NCI-H446 (cell line): Measurements from ENCODE around the gene RSRC1.
"Not testable (repeated sequence)": the region's sequence is repeated elsewhere in the genome, so short reads cannot be mapped to it uniquely, and the experiment has no call there.

ENCODE experiments used
- DNase-seq, 2 experiments: peaks; one replicate each; lab custom pipeline; 2025; lab: John Stamatoyannopoulos, UW

The RSRC1 gene

DNA sequence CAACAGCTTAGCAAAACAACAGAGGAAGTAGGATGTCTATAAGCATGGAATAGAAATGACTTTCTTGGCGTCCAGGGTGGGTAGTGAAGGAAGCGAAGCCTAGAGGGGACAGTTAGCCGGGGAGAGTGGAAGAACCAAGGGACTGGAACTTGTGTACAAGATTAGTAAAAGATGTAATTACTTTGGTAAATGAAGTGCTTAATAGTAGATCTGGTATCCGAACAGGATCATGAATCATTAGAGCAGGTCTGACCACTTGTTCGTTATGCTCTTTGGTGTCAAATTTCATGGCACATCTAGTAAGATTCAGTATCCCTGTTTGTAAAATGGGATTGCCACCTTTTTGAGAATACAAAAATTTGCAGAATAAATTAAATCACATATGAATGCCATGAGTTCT is 348.6 kb downstream of the RSRC1 start:
- no peak for DNase-seq

GRCh38 chr3:158460926-158461325 is 351.0 kb downstream of the RSRC1 start:
- DNase-seq: no peak

DNA sequence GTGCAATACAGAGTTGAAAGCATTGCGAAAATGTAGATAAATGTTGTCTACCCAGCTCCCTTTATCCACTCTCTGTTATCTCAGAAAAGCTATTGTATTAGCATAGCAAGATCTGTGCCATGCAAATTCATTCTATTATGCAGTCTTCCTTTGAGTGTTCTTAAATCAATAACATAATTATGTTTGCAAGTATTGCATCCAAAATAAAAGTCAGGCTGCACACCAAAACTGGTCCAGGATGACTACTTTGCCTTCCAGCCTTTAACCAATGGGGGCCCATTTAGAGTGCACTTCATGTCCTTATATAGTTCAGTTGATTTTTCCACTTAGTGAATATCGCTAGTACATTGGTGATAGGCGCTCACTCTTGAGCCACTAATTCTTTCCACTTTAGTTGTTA is 353.7 kb downstream of the RSRC1 start:
- no peak for DNase-seq

DNA sequence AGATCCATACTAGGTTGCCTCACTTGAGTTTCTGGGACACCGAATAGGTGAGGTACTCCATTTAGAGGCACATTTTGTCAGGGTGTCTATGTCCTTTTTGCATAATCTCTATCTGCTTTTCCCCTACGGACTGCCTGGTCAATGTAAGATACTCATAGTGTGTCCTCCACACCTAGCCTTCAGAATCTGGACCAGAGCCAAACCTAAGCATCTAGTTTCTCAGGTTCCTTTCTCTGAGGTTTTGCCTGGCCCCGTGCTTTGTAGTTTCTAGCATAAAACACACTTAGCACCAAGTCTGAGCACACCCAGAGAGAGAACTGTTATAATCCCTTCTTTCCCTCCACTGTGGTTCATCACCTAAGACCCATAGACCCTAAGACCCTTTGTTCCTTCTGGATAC is 355.2 kb downstream of the RSRC1 start:
- no peak for DNase-seq

- peak in 1 of 2 experiments; percentile 21 for DNase-seq
Measured at GRCh38 chr3:158470944-158471638, 361.2 kb downstream of the RSRC1 start.

GRCh38 chr3:158471639-158472294 is 361.9 kb downstream of the RSRC1 start:
- peak in 1 of 2 experiments; percentile 45 for DNase-seq

DNA sequence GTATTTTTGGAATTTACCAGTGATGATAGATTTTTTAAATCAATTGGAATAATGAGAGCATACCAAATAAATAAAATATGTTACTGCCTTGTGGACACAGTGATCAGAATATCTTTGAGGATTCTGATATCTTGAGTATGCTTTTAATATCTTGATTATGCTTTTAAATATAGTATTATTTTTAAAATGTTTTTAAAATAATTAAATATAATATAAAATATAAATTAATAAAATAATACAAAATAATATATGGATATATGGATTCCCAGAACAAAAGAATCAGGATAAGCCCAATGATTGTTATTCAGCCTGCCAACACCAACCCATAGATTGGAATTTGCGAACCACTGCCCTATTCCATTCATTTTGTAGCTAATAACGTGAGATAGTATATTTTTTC is 369.2 kb downstream of the RSRC1 start:
- DNase-seq: no peak

GRCh38 chr3:158483701-158484235 is 373.9 kb downstream of the RSRC1 start:
- DNase-seq: peak; percentile 31 to 70

DNA sequence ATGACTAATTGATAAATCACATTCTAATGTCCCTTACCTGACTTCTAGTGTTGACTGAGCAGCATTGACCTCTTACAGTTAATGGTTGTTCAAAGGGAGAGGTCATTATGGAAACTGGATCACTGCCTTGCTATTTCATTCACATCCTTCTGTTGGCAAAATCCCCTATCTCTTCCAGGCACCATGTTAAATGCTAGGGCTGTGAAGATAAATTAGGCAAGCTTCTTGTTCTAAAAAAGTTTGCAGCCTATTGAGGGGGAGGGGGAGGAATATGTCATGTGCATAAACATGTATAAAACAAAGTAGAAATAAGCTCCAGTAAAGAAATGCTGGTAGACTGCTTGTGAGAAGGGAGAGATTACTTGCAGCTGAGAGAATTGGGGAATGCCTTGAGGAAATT is 376.3 kb downstream of the RSRC1 start:
- DNase-seq: no peak

DNA sequence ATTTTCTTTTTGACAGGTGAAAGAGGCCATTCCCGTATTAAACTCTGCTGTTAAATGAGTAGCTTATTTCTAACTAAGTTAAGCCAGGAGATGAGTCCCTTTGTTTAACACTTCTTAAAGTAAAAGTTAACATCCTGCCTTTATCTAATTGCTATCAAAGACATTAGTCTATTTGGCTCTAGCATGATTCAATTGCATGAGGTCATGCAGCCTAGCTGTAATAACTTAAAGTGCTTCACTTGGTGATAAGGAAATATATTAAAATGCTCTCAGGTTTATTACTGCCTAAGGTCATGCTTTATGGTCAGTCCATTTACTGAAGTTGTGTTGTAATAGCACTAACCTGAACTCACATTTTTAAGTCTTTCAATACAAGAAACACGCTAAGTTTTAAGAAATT is 378.8 kb downstream of the RSRC1 start:
- DNase-seq: no peak

DNA sequence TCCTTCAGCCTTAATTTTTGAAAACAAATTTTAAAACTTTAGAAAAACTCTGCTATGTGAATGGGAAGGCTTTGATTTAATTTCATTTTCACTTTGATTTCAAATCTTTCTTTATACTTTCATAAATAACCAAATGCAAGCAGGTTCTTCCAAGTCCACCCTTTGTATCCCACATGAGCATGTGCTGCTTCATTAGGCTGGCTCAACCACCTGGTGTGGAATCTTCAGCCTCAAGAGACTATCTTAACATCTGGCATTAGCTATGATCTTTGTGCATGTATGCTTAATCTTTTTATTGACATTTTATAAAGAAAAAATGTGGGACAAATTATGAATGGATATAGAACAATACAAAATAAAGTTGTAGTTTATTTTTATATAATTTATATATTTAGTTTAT is 379.3 kb downstream of the RSRC1 start:
- peak in 1 of 2 experiments; percentile 34 for DNase-seq

GRCh38 chr3:158491968-158492367 is 382.1 kb downstream of the RSRC1 start:
- no peak for DNase-seq

- no peak for DNase-seq
Measured at GRCh38 chr3:158492685-158493084, 382.8 kb downstream of the RSRC1 start.

DNA sequence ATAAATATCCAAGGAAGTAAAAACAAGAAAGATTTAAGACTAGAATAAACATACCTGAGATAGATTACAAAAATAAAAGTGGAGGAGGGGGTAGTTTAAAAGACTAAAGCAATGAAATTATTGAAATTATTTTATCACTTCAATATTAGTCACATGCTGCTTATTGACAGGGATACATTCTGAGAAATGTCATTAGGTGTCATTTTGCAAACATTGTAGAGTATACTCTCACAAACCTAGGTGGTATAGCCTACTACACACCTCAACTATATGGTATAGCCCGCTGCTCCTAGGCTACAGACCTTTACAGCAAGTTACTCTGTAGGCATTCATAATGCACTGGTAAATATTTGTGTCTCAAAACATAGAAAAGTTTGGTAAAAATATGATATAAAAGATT is 384.0 kb downstream of the RSRC1 start:
- no peak for DNase-seq

- DNase-seq: no peak
Measured at GRCh38 chr3:158494673-158495072, 384.8 kb downstream of the RSRC1 start.

DNA sequence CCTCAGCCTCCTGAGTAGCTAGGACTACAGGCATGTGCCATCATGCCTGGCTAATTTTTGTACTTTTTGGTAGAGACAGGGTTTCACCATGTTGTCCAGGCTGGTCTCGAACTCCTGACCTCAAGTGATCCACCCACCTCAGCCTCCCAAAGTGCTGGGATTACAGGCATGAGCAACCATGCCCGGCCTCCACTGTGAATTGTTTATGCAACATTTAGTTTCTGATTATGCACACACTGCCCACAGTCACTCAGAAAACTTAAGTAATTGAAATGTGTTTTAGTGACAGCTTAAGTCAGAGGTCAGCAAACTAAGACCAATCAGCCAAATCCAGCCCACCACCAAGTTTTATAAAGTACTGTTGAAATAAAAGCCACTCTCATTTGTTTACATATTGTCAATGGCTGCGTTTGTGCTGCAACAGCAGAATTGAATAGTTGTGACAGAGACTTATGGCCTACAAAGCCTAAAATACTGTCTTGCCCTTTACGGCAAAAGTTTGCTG is 385.6 kb downstream of the RSRC1 start:
- DNase-seq: not testable (repeated sequence)

GRCh38 chr3:158505117-158505516 is 395.2 kb downstream of the RSRC1 start:
- DNase-seq: no peak

DNA sequence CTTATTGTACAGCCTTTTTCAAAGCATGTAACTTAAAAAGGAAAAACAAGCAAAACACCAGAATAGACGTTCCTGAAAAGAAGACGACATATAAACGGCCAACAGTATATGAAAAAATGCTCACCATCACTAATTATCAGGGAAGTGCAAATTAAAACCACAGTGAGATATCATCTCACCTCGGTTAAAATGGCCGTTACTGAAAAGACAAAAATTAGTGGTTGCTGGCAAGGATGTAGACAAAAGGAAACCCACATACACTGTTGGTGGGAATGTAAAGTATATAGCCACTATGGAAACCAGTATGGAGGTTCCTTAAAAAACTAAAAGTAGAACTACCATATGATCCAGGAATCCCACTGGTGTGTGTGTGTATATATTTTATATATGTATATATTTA is 396.6 kb downstream of the RSRC1 start:
- DNase-seq: no peak

- no peak for DNase-seq
Measured at GRCh38 chr3:158508481-158508880, 398.6 kb downstream of the RSRC1 start.

DNA sequence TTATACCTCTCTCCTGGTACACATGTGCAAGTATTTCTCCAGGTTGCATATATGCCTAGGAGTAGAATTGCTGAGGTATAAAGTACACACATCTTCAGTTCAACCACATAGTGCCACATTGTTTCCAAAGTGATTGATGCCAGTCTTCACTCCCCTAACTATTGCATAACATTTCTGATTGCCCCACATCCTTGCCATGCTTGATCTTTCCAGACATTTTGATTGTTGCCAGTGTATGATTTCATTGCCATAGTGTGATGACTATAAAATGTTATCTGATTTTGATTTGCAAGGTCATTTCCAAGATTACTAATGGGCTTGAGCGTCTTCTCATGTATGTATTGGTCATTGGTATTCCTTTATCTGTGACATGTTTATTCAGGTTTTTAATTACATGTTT is 400.0 kb downstream of the RSRC1 start:
- DNase-seq: no peak

GRCh38 chr3:158516729-158517128 is 406.8 kb downstream of the RSRC1 start:
- not testable (repeated sequence) for DNase-seq

DNA sequence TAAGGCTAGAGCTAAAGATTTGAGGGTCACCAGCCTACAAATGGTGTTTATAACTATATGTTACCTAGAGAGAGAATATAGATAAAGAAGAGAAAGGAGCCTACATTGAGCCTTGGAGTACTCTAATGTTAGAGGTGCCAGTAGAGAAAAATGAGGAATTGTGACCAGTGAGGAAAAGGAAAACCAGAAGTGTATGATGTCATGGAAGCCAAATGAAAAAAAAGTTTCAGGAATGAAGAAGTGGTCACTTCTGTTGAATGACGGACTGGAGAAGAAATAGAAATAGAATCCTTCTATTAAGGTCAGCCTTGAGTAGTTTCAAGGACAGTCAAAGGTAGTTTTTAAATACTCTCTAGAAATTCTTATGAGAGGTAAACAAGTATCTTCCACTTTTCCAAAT is 409.9 kb downstream of the RSRC1 start:
- DNase-seq: no peak

GRCh38 chr3:158520433-158520832 is 410.5 kb downstream of the RSRC1 start:
- no peak for DNase-seq
